Spleen (tissue), 7 donors: ENCODE results near the gene FRRS1.

ENCODE experiments used
- POLR2A ChIP-seq, 3 donors: fragments of 450-650 bp; IDR thresholded peaks; one replicate each; pipeline ENCODE4 v1.5.1; 2017; ENCODE audit warnings: antibody characterized with exemption in 3 of 3, mild to moderate bottlenecking in 1 of 3
- POLR2AphosphoS5 ChIP-seq, 3 donors: sonication (generic); formaldehyde crosslinking; IDR thresholded peaks; one replicate each; pipeline ENCODE4 v1.5.1; 2017; ENCODE audit warnings: antibody characterized with exemption in 3 of 3
- TF ChIP-seq, protein P1 (sequence below), 11 experiments: fragments of 200-600 bp in 7 of 11; fragments of 450-650 bp in 4 of 11; sonication (generic) in 4 of 11; IDR thresholded peaks in 8 of 11; conservative IDR thresholded peaks in 3 of 11; 1 replicate in 7 of 11; 2 replicates in 4 of 11; pipeline versions ENCODE4 v1.4.0 to v1.8.0; 2016 to 2021; ENCODE audit warnings: antibody characterized with exemption in 11 of 11, inconsistent platforms in 4 of 11, mild to moderate bottlenecking in 1 of 11
- donor health status: DM: no; HTN: no; CAD: no; lungs with moderate emphysema.
- donor health status: DM: no; HTN: no; CAD: no.
- donor health status: DM: no; HTN: no; CAD: no.

DNA sequence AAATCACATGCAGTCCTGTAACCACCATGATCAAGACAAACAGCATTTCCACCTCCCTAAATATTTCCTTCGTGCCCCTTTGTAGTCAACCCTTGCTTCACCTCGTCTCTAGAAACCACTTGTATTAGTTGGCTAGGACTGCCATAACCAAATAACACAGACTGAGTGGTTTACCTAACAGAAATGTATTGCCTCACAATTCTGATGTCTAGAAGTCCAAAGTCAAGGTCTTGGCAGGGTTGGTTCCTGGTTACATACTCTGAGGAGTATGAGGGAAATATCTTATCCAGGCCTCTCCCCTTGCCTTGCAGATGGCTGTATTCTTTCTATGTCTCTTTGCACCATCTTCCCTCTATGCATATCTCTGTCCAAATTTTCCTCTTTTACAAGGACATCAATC lies 23.3 kb upstream of the FRRS1 start:
- TF ChIP-seq, protein P1, sequence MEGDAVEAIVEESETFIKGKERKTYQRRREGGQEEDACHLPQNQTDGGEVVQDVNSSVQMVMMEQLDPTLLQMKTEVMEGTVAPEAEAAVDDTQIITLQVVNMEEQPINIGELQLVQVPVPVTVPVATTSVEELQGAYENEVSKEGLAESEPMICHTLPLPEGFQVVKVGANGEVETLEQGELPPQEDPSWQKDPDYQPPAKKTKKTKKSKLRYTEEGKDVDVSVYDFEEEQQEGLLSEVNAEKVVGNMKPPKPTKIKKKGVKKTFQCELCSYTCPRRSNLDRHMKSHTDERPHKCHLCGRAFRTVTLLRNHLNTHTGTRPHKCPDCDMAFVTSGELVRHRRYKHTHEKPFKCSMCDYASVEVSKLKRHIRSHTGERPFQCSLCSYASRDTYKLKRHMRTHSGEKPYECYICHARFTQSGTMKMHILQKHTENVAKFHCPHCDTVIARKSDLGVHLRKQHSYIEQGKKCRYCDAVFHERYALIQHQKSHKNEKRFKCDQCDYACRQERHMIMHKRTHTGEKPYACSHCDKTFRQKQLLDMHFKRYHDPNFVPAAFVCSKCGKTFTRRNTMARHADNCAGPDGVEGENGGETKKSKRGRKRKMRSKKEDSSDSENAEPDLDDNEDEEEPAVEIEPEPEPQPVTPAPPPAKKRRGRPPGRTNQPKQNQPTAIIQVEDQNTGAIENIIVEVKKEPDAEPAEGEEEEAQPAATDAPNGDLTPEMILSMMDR (IDR thresholded peaks at IDR 0.05 in 8 of 11, conservative IDR thresholded peaks at IDR 0.05 in 3 of 11), result no peak
- TF ChIP-seq POLR2A (IDR thresholded peaks at IDR 0.05) (no peak), POLR2AphosphoS5 (IDR thresholded peaks at IDR 0.05) (no peak)
